ENCODE results near the gene DLD.

- TF ChIP-seq CTCF (IDR thresholded peaks at IDR 0.05): no peak
- no peak for TF ChIP-seq POLR2A (IDR thresholded peaks at IDR 0.05)
- TF ChIP-seq EP300 (IDR thresholded peaks at IDR 0.05): no peak
- no peak for TF ChIP-seq POLR2AphosphoS5 (IDR thresholded peaks at IDR 0.05)
Observed at GRCh38 chr7:107949443-107949935, 58.5 kb downstream of the DLD start.
